NCI-H69 (cell line): ENCODE measurements around the gene CACNA1H.
"Not testable (repeated sequence)": the region's sequence is repeated elsewhere in the genome, so short reads cannot be mapped to it uniquely, and the experiment has no call there.

ENCODE experiments used
- DNase-seq: peaks from one replicate; lab custom pipeline; 2025; lab: John Stamatoyannopoulos, UW

Gene CACNA1H

GRCh38 chr16:1255276-1256122, 102.6 kb downstream of the CACNA1H start, which contains the start of gene TPSD1:
TPSD1 (plus strand) TSS chr16:1256069; CDS start chr16:1256281, 212 bp downstream.
- DNase-seq = not testable (repeated sequence)

- not testable (repeated sequence) for DNase-seq
These were observed 103.5 kb downstream of the CACNA1H start for GRCh38 chr16:1256296-1256873.

- no peak for DNase-seq
These were observed 104.0 kb downstream of the CACNA1H start for GRCh38 chr16:1256874-1257322.

GRCh38 chr16:1257561-1258224, 104.8 kb downstream of the CACNA1H start:
- DNase-seq = no peak

GRCh38 chr16:1258225-1258600, 105.3 kb downstream of the CACNA1H start:
- peak; percentile 20 for DNase-seq

- DNase-seq = peak; percentile 78
These were observed 106.2 kb downstream of the CACNA1H start for GRCh38 chr16:1258906-1259759.

GRCh38 chr16:1259760-1260068, 106.8 kb downstream of the CACNA1H start:
- DNase-seq = no peak

GRCh38 chr16:1260101-1260680, 107.3 kb downstream of the CACNA1H start:
- no peak for DNase-seq

- peak; percentile 92 for DNase-seq
These were observed 108.4 kb downstream of the CACNA1H start for GRCh38 chr16:1261131-1261892.

GRCh38 chr16:1262210-1262845, 109.4 kb downstream of the CACNA1H start:
- no peak for DNase-seq

GRCh38 chr16:1262846-1263221, 109.9 kb downstream of the CACNA1H start:
- no peak for DNase-seq

- no peak for DNase-seq
These were observed 110.9 kb downstream of the CACNA1H start for GRCh38 chr16:1263591-1264344.

GRCh38 chr16:1264345-1265089, 111.6 kb downstream of the CACNA1H start:
- DNase-seq = no peak

- DNase-seq = no peak
These were observed 112.3 kb downstream of the CACNA1H start for GRCh38 chr16:1265090-1265630.

GRCh38 chr16:1265826-1266225, 112.9 kb downstream of the CACNA1H start:
- no peak for DNase-seq

GRCh38 chr16:1269418-1269817, 116.5 kb downstream of the CACNA1H start:
- not testable (repeated sequence) for DNase-seq

- DNase-seq = no peak
These were observed 118.4 kb downstream of the CACNA1H start for GRCh38 chr16:1271380-1271723.
